Testis (tissue), 2 donors: ENCODE results near the gene TSSK3.

Source experiments
- CTCF ChIP-seq, 3 experiments: fragments of 450-650 bp in 2 of 3; fragments of 200-600 bp in 1 of 3; sonication (generic) in 1 of 3; IDR thresholded peaks; one replicate each; pipeline ENCODE4 v1.5.1; 2016 to 2019; ENCODE audit warnings: antibody characterized with exemption in 3 of 3, mild to moderate bottlenecking in 2 of 3, moderate library complexity in 1 of 3
- POLR2A ChIP-seq: fragments of 450-650 bp; IDR thresholded peaks from one replicate; pipeline ENCODE4 v1.6.1; 2017; ENCODE audit warnings: antibody characterized with exemption, mild to moderate bottlenecking, moderate library complexity

GRCh38 chr1:32345289-32345827 lies 17.0 kb upstream of the TSSK3 start:
- TF ChIP-seq CTCF (IDR thresholded peaks at IDR 0.05) (no peak), POLR2A (no peak)
